HG03520 (cell line): Measurements from ENCODE around the gene USP8.

ENCODE experiments used
- ATAC-seq: cut with Tn5 transposase; IDR thresholded peaks from one replicate; pipeline ENCODE4 v1.9.1; 2021; ENCODE audit warnings: mild to moderate bottlenecking, moderate library complexity; ENCODE audit not compliant: unreplicated experiment

The USP8 gene

DNA sequence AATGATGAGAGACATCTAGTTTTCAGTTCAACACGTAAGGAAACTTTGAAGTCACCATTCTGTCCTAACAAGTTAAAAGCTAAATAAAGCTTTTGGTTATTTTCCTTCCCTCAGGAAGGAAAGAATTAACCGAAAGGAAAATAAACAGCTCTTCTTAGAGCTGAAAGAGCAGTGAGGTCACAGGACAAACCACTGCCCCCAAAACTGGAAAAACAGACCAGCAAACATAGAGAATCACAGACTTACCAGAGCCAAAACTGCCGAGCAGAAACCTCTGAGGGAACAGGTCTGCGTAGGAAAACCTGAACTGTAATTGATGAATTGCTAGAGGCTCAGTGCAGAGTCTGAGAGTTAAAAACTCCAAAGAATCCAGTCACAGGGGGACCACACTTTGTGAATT is 107.6 kb downstream of the USP8 start:
- ATAC-seq = no peak

GRCh38 chr15:50542887-50543210 is 118.6 kb downstream of the USP8 start:
- no peak for ATAC-seq

GRCh38 chr15:50543556-50543955 is 119.4 kb downstream of the USP8 start:
- no peak for ATAC-seq

- ATAC-seq = no peak
These were observed 120.2 kb downstream of the USP8 start for GRCh38 chr15:50544368-50544767.

DNA sequence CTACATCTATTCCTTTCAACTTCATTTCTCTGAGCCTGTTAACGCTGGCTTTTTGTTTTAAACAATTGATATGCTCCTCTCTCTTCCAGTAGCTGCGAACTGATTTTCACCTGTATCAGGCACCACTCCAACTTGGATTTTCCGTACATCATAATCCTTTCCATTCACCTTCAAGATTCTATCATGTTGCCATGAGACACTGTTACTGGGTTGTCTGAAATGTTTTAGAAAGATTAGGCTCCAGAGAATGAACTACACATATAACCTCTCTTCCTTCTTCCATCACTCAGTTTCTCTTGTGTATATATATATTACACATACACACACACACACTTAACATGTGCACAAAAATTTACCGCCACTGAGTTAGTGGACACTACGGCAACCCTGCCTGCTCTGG is 122.4 kb downstream of the USP8 start, which contains the start of gene USP50:
Gene USP50, minus strand, starts transcription at position 101 of the 400 bp plus-strand sequence. CDS start 141 bp downstream, outside the sequence.
- no peak for ATAC-seq

DNA sequence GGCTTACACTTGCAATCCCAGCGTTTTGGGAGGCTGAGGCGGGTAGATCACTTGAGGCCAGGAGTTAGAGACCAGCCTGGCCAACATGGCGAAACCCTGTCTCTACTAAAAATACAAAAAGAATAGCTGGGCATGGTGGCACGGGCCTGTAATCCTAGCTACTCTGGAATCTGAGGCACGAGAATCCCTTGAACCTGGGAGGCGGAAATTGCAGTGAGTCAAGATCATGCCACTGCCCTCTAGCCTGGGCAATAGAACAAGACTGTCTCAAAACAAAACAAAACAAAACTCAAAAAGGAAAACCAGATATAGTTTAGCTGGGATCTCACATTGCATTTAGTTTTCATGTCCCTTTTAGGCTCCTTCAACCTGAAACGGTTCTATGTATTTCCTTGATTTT is 125.1 kb downstream of the USP8 start:
- ATAC-seq = no peak

- ATAC-seq = no peak
These were observed 128.0 kb downstream of the USP8 start for GRCh38 chr15:50552238-50552637.

DNA sequence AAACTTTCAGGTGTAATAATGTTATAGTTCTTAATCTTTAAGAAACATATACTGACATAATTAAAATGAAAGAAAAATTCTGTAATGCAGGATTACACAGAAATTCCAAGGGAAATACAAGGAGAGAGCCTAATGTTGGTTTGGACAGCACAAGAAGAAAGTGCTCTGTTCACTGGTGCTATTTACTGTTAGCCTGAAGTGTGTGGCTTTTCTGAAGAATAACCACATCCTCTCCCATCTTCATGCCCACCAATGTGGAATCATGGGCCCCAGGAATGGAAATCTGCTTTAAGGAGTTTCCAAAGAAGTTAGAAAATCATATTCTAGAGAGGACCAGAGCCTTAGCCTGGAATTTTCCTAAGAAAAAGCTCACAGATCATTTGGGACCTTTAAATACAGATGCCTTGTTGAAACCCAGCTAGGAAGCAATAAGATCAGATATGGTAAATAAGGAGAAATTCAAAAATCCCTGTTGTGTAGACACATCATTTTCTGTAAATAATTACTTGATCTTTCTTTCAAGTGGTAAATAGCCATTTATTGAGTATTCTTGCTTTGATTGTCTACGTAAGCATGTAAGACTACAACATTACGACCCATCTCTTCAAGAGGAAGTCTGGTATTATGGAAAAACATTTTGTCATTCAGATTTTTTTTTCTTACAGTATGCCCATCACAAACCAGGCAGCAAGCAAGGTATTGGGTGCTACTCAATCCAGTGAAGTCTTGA is 132.6 kb downstream of the USP8 start:
- no peak for ATAC-seq

DNA sequence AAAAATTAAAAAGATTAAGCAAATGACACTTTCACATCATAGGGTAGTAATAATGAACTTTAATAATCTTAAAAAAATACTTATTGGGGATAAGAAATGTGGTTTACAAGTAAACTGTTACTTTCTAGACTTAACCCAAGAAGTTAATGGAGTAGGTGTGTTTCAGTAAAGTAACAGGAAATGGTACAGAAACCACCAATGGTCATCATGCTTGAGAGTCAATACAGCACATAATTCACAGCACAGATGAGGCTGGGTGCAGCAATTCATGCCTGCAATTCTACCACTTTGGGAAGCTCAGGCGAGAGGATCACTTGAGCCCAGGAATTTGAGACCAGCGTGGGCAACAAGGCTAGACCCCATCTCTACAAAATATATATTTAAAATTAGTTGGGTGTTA is 133.8 kb downstream of the USP8 start:
- ATAC-seq = no peak

- ATAC-seq = no peak
These were observed 138.8 kb downstream of the USP8 start for GRCh38 chr15:50562735-50563640.

DNA sequence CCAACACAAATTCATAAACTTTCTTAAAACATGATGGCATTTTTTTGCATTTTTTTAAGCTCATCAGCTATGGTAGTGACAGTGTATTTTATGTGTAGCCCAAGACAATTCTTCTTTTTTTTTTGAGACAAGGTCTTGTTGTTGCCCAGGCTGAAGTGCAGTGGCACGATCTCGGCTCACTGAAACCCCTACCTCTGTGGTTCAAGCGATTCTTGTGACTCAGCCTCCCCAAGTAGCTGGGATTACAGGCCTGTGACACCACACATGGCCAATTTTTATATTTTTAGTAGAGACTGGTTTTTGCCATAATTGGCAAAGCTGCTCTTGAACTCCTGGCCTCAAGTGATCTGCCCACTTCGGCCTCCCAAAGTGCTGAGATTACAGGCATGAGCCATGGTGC is 139.6 kb downstream of the USP8 start:
- ATAC-seq = no peak
